Loucy (cell line): Measurements from ENCODE around the gene ZNF423.

Experiments
- CTCF ChIP-seq: fragments of 200-600 bp; sonication (generic); conservative IDR thresholded peaks from 2 replicates; pipeline ENCODE4 v1.5.1; 2014; ENCODE audit warnings: mild to moderate bottlenecking, antibody characterized with exemption, low read length
- EZH2phosphoT487 ChIP-seq: fragments of 200-600 bp; IDR thresholded peaks from 2 replicates; pipeline ENCODE4 v1.6.1; 2018; ENCODE audit warnings: antibody characterized with exemption, mild to moderate bottlenecking, moderate library complexity, borderline replicate concordance

- TF ChIP-seq CTCF (no peak), EZH2phosphoT487 (no peak)
Measured at GRCh38 chr16:49855280-49855821, 561 bp downstream of the ZNF423 start.
